ENCODE data around the gene UBC. TPM values are rescaled to one million over a fixed set of nuclear protein-coding genes. Genes with fewer than 3 reads are reported as not detected.
"Not testable (repeated sequence)": the region's sequence is repeated elsewhere in the genome, so short reads cannot be mapped to it uniquely, and the experiment has no call there.

The UBC gene
- total and polyA plus RNA-seq, 9 of the 15 experiments (the other 6 are each of a cell fraction or from before 2014, with no cell fraction given): 533 to 1,153 (median 813) TPM

- TF ChIP-seq ATF2 (CRISPR knock-in tag; IDR thresholded peaks at IDR 0.05): peak; percentile 92
- TF ChIP-seq, protein P1, sequence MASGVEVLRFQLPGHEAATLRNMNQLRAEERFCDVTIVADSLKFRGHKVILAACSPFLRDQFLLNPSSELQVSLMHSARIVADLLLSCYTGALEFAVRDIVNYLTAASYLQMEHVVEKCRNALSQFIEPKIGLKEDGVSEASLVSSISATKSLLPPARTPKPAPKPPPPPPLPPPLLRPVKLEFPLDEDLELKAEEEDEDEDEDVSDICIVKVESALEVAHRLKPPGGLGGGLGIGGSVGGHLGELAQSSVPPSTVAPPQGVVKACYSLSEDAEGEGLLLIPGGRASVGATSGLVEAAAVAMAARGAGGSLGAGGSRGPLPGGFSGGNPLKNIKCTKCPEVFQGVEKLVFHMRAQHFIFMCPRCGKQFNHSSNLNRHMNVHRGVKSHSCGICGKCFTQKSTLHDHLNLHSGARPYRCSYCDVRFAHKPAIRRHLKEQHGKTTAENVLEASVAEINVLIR (CRISPR knock-in tag; IDR thresholded peaks at IDR 0.05): peak; percentile 83
- 0 out of 2 replicates have a peak, but pooled peaks have one; percentile 15 for TF ChIP-seq SMARCA5 (IDR thresholded peaks at IDR 0.05)
- 0 out of 2 replicates have a peak, but pooled peaks have one; percentile 29 for TF ChIP-seq ZC3H11A (IDR thresholded peaks at IDR 0.05; ENCODE audit: low read depth, low read length)
Measured at GRCh38 chr12:124913474-124914391, 717 bp downstream of the UBC start (continued).

GRCh38 chr12:124912529-124913287, 1.7 kb downstream of the UBC start:
- BruUV-seq (replicated peaks); H3K27ac ChIP-seq (ENCODE audit: extremely low read depth, low read depth, low read length); H2AFZ ChIP-seq (ENCODE audit: low read depth, low read length); CTCF ChIA-PET (ENCODE audit: low intra/inter-chr PET ratio); DNase-seq (ENCODE audit: extremely low read depth in 1 of 4, low spot score in 3 of 4); ATAC-seq; intact Hi-C loops (cut with micrococcal nuclease); FAIRE-seq; in situ Hi-C loops (cut with MboI); H3K9me1 ChIP-seq (ENCODE audit: control insufficient read depth, insufficient read depth, low read length); H3K27me3 ChIP-seq (ENCODE audit: control insufficient read depth in 2 of 2, insufficient read depth in 2 of 2, low read length in 2 of 2); H3K9me3 ChIP-seq (replicated peaks; ENCODE audit: control insufficient read depth, insufficient read depth, low read depth, low read length); H3K9ac ChIP-seq (ENCODE audit: insufficient read depth in 1 of 2, low read depth in 2 of 2, low read length in 2 of 2); TF ChIP-seq CREB1 (IDR thresholded peaks at IDR 0.05): not testable (repeated sequence)
- peaks cover 37% of the 10 kb centered on the region for H4K20me1 ChIP-seq (replicated peaks; ENCODE audit: control insufficient read depth, insufficient read depth, low read length)
- peak overlapping the region; percentile 94 for H3K4me3 ChIP-seq
- POLR2A ChIA-PET: interaction anchor here (0.6 to 9.2 kb wide), 10 partner anchors 7 to 252 kb away, joined by 4 to 127 read pairs (median 17); no protein-coding TSS in a partner anchor
- H3K4me1 ChIP-seq (replicated peaks in 1 of 2; ENCODE audit: control insufficient read depth in 2 of 2, insufficient read depth in 2 of 2, low read length in 2 of 2): peaks cover 8 to 32% of the 10 kb centered on the region in 2 experiments
- H3K36me3 ChIP-seq (ENCODE audit: control insufficient read depth, insufficient read depth, low read length): peaks cover 34% of the 10 kb centered on the region
- peak overlapping the region; percentile 94 for H3K4me2 ChIP-seq (ENCODE audit: insufficient read depth, low read length)
- peaks cover 55% of the 10 kb centered on the region for H3K79me2 ChIP-seq (ENCODE audit: control insufficient read depth, insufficient read depth, low read length)
- whole genome bisulfite sequencing (ENCODE audit: insufficient coverage, low coverage, missing lambda C conversion rate): 76% methylated on average over 16 of the region's 21 CpGs
- TF ChIP-seq RBFOX2 (IDR thresholded peaks at IDR 0.05; ENCODE audit: low read depth, low read length) (peak; percentile 59), POLR2B (IDR thresholded peaks at IDR 0.05; ENCODE audit: low read depth, partially characterized antibody) (peak; percentile 49), CREB1 (CRISPR knock-in tag; IDR thresholded peaks at IDR 0.05) (0 out of 2 replicates have a peak, but pooled peaks have one; percentile 11), POLR2A (conservative IDR thresholded peaks at IDR 0.05) (peak; percentile 37), SUPT5H (IDR thresholded peaks at IDR 0.05) (peak; percentile 36)
- TF ChIP-seq, protein P2, sequence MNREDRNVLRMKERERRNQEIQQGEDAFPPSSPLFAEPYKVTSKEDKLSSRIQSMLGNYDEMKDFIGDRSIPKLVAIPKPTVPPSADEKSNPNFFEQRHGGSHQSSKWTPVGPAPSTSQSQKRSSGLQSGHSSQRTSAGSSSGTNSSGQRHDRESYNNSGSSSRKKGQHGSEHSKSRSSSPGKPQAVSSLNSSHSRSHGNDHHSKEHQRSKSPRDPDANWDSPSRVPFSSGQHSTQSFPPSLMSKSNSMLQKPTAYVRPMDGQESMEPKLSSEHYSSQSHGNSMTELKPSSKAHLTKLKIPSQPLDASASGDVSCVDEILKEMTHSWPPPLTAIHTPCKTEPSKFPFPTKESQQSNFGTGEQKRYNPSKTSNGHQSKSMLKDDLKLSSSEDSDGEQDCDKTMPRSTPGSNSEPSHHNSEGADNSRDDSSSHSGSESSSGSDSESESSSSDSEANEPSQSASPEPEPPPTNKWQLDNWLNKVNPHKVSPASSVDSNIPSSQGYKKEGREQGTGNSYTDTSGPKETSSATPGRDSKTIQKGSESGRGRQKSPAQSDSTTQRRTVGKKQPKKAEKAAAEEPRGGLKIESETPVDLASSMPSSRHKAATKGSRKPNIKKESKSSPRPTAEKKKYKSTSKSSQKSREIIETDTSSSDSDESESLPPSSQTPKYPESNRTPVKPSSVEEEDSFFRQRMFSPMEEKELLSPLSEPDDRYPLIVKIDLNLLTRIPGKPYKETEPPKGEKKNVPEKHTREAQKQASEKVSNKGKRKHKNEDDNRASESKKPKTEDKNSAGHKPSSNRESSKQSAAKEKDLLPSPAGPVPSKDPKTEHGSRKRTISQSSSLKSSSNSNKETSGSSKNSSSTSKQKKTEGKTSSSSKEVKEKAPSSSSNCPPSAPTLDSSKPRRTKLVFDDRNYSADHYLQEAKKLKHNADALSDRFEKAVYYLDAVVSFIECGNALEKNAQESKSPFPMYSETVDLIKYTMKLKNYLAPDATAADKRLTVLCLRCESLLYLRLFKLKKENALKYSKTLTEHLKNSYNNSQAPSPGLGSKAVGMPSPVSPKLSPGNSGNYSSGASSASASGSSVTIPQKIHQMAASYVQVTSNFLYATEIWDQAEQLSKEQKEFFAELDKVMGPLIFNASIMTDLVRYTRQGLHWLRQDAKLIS (CRISPR knock-in tag; IDR thresholded peaks at IDR 0.05): peak; percentile 66

Data from K562 (cell line).